Esophagus squamous epithelium (tissue), 5 donors: ENCODE measurements around the gene POLR1G. TPM values are rescaled to one million over a fixed set of nuclear protein-coding genes. Genes with fewer than 3 reads are reported as not detected.

Experiments
- DNase-seq: peaks from one replicate; lab custom pipeline; 2025; lab: John Stamatoyannopoulos, UW
- H3K27ac ChIP-seq, 4 donors: fragments of 200-600 bp; sonication (generic); one replicate each; pipeline ENCODE4 v1.5.1; 2016 to 2019; ENCODE audit warnings: mild to moderate bottlenecking in 1 of 4
- H3K27me3 ChIP-seq, 4 donors: fragments of 200-600 bp; sonication (generic); 1 replicate in 3 of 4; 2 replicates in 1 of 4; pipeline versions ENCODE4 v1.5.1 to v1.6.0; 2017 to 2021; ENCODE audit warnings: antibody characterized with exemption in 1 of 4
- H3K36me3 ChIP-seq, 3 donors: fragments of 200-600 bp; sonication (generic); one replicate each; pipeline ENCODE4 v1.5.1; 2016 to 2019
- H3K4me1 ChIP-seq, 3 donors: fragments of 200-600 bp; sonication (generic); one replicate each; pipeline ENCODE4 v1.5.1; 2017 to 2019
- H3K4me3 ChIP-seq, 4 donors: fragments of 200-600 bp; sonication (generic); 1 replicate in 3 of 4; 2 replicates in 1 of 4; pipeline ENCODE4 v1.5.1; 2016 to 2019; ENCODE audit warnings: mild to moderate bottlenecking in 2 of 4, moderate library complexity in 1 of 4
- H3K9me3 ChIP-seq, 3 donors: fragments of 200-600 bp; sonication (generic); one replicate each; pipeline ENCODE4 v1.5.1; 2016 to 2019
- POLR2A ChIP-seq, 4 donors: fragments of 450-650 bp; IDR thresholded peaks; one replicate each; pipeline ENCODE4 v1.6.1; 2017; ENCODE audit warnings: antibody characterized with exemption in 4 of 4, mild to moderate bottlenecking in 4 of 4, moderate library complexity in 3 of 4
- WGBS, 2 donors: methylation state at CpG; one replicate each; pipeline ENCODE4 v1.1.5; 2018; 5-methylcytosine and 5-hydroxymethylcytosine counted together
- intact Hi-C: fragments of 100-400 bp; cut with DNase I; formaldehyde crosslinking; loops from one replicate; pipeline ENCODE4 v1.15.0; 2022
- total RNA-seq, 4 donors: library from RNA; depleted of rRNA; stranded (reverse); fragments of >200 nt; gene quantifications; one replicate each; pipeline ENCODE4 v1.1.0, GENCODE V29; 2016
- TF ChIP-seq, protein P1 (sequence below), 6 experiments: fragments of 450-650 bp in 4 of 6; fragments of 200-600 bp in 2 of 6; sonication (generic) in 2 of 6; IDR thresholded peaks; one replicate each; pipeline ENCODE4 v1.5.1; 2016 to 2019; ENCODE audit warnings: antibody characterized with exemption in 6 of 6, mild to moderate bottlenecking in 4 of 6, moderate library complexity in 4 of 6
- donor health status: DM: yes; HTN: yes; CAD: no.

Gene POLR1G
- total RNA-seq, 4 donors from 2014 or later, result 7.3 to 12.4 (median 9.8) TPM

DNA sequence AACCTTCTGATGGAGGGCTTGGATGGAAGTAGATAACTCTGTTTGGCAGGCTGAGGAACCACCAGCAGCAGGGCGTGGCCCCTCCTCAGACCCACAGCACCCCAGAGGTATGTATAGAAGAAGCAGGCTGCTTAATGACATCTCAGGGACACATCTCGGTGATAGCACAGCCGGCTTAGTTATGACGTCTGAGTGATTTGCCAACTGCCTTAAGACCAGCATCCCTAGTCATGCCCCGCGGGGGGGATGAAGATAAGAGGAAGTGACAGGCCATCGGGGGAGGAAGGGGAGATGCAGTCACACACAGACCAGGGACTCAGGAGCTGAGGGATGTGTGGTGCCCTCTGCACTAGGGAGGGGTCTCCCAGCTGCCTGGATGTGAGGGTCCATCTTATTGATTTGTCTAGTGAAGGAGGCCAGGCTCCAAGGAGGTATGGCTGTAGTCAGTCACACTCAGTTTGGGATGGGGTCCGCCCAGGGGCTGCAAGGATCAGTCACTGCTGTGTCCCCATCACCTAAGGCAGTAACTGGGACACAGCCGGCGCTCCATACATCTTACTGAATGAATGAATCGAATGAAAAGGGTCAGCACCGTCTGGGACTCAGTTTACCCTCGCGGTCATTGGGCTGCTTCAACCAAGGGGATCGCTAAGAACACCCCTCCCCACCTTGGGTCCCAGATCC, 36.5 kb downstream of the POLR1G start:
- peak overlapping the region; percentile 32 to 69 (median 48) for H3K4me3 ChIP-seq

DNA sequence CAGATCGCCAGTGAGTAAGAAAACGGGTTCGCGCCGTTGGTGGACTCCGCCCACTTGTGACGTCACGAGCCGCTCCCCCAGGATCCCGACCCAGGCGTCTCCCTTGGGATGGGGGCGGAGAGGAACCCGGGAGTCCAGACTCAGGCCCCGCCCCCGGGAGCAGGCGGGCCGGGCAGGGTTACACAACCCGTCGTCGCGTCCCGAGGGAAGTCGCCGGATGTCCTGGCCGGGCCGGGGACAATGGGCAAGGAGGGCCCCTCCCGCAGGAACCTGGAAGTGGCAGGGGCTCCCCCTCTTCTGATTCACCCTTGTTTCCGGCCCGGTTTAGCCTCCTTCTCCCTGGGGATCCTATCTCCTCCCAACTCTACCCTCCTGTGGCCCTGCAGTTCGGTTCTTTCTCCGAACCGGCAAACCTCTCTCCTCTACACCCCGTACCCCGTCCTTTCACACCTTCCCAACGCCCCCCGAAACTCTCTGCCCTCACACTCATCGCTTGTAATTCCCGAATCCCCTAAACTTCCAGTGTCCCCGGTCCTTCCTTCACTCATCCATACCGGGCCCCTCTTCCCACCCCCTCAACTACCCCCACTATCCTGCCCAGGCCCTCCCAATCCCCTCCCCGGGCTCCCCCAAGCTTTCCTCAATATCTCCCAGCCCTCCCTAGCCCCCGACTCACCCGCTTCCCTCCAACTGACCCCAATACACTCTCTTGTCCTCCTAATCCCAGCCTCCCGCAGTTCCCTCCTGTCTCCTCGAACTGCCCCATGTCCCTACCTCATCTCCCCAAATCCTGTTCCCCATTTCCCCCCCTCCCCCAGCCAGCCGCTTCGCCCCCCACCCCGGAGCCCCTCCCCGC, 37.2 kb downstream of the POLR1G start:
- no peak for DNase-seq
- WGBS, 2 donors, result 1% methylated on average over 18 to 31 of the region's 49 CpGs
- Histone ChIP-seq H3K27me3 (no peaks in the 10 kb centered on the region), H3K4me3 (peak overlapping the region; percentile 32 to 69 (median 48)), H3K4me1 (peaks cover 29 to 83% (median 47%) of the 10 kb centered on the region in 3 donors), H3K27ac (peak overlapping the region; percentile 88 to 97 (median 93)), H3K9me3 (no peaks in the 10 kb centered on the region), H3K36me3 (no peaks in the 10 kb centered on the region)
- TF ChIP-seq POLR2A (IDR thresholded peaks at IDR 0.05), result peak in 3 of 4 donors; percentile 66 to 77 (median 67)
- TF ChIP-seq, protein P1, sequence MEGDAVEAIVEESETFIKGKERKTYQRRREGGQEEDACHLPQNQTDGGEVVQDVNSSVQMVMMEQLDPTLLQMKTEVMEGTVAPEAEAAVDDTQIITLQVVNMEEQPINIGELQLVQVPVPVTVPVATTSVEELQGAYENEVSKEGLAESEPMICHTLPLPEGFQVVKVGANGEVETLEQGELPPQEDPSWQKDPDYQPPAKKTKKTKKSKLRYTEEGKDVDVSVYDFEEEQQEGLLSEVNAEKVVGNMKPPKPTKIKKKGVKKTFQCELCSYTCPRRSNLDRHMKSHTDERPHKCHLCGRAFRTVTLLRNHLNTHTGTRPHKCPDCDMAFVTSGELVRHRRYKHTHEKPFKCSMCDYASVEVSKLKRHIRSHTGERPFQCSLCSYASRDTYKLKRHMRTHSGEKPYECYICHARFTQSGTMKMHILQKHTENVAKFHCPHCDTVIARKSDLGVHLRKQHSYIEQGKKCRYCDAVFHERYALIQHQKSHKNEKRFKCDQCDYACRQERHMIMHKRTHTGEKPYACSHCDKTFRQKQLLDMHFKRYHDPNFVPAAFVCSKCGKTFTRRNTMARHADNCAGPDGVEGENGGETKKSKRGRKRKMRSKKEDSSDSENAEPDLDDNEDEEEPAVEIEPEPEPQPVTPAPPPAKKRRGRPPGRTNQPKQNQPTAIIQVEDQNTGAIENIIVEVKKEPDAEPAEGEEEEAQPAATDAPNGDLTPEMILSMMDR (IDR thresholded peaks at IDR 0.05), result no peak
- intact Hi-C loops, result no loop called here

More for the DNA sequence above, 36.5 kb downstream of the POLR1G start:
- Histone ChIP-seq H3K9me3 (no peaks in the 10 kb centered on the region), H3K27ac (peak overlapping the region; percentile 88 to 97 (median 93)), H3K4me1 (peaks cover 24 to 75% (median 40%) of the 10 kb centered on the region in 3 donors), H3K27me3 (no peaks in the 10 kb centered on the region), H3K36me3 (no peaks in the 10 kb centered on the region)
- TF ChIP-seq, protein P1 (IDR thresholded peaks at IDR 0.05), result no peak
- no peak for TF ChIP-seq POLR2A (IDR thresholded peaks at IDR 0.05)
- DNase-seq, result no peak
- WGBS, 2 donors, result 21 to 23% methylated on average over 4 to 8 of the region's 15 CpGs
- intact Hi-C loops, result no loop called here

- peaks cover 29 to 86% (median 52%) of the 10 kb centered on the region in 3 donors for H3K4me1 ChIP-seq
- peak; percentile 36 for DNase-seq
- intact Hi-C loops, result no loop called here
- no peaks in the 10 kb centered on the region for H3K9me3 ChIP-seq
- peak in 1 of 4 donors; percentile 56 for TF ChIP-seq POLR2A (IDR thresholded peaks at IDR 0.05)
- TF ChIP-seq, protein P1 (IDR thresholded peaks at IDR 0.05), result no peak
- peak overlapping the region; percentile 88 to 97 (median 93) for H3K27ac ChIP-seq
- H3K4me3 ChIP-seq, result peak overlapping the region; percentile 32 to 69 (median 48)
- no peaks in the 10 kb centered on the region for H3K27me3 ChIP-seq
- 13 to 25% methylated on average over 16 to 22 of the region's 47 CpGs for WGBS, 2 donors
- H3K36me3 ChIP-seq, result no peaks in the 10 kb centered on the region
Observed at GRCh38 chr19:45444318-45445041, 38.0 kb downstream of the POLR1G start.

GRCh38 chr19:45445139-45445538, 38.7 kb downstream of the POLR1G start:
- DNase-seq, result no peak
- Histone ChIP-seq H3K27ac (peak overlapping the region; percentile 88 to 97 (median 93)), H3K9me3 (no peaks in the 10 kb centered on the region), H3K27me3 (no peaks in the 10 kb centered on the region), H3K36me3 (no peaks in the 10 kb centered on the region), H3K4me3 (no peak overlapping the region), H3K4me1 (peaks cover 29 to 88% (median 58%) of the 10 kb centered on the region in 3 donors)
- TF ChIP-seq, protein P1 (IDR thresholded peaks at IDR 0.05), result no peak
- no peak for TF ChIP-seq POLR2A (IDR thresholded peaks at IDR 0.05)
- intact Hi-C loops, result no loop called here
- 53 to 100% methylated on average over 1 to 4 of the region's 4 CpGs for WGBS, 2 donors
